Measurements from ENCODE around the gene PUM1. TPM values are rescaled to one million over a fixed set of nuclear protein-coding genes. Genes with fewer than 3 reads are reported as not detected.

Gene PUM1
- total RNA-seq, 4 donors from 2014 or later, result 118 to 191 (median 132) TPM

DNA sequence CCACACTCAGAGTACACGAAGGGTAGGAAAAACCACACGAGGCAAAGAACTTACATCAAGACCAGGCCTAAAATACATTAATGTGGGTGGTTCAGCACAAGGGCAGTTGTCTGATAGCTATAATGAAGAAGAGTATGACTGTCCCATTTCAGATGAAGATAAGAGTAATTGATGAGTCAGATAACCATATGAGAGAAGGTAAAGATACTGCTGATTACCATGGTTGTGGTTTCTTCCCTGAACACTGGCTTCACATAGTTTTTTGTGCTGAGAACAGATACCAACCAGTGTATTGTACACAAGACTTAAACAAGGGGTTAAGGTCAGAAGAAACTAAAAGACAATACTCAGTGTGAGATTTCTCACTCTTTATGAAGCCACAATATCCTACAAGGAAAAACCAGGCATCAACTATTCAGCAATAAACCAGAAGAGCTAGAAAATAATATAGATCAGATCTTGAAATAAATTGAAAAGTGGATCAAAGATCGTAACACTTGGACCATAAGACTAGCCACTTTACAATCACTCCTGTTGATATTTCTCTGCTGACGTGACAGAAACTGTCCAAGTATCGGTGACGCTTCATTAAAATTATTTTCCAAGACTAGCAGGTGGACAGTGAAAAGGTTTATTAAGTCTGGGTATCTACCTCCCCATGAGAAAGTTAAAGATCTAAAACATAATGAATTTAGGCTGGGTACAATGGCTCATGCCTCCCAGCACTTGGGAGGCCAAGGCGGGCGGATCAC lies 28.6 kb downstream of the PUM1 start:
- TF ChIP-seq, protein P1, sequence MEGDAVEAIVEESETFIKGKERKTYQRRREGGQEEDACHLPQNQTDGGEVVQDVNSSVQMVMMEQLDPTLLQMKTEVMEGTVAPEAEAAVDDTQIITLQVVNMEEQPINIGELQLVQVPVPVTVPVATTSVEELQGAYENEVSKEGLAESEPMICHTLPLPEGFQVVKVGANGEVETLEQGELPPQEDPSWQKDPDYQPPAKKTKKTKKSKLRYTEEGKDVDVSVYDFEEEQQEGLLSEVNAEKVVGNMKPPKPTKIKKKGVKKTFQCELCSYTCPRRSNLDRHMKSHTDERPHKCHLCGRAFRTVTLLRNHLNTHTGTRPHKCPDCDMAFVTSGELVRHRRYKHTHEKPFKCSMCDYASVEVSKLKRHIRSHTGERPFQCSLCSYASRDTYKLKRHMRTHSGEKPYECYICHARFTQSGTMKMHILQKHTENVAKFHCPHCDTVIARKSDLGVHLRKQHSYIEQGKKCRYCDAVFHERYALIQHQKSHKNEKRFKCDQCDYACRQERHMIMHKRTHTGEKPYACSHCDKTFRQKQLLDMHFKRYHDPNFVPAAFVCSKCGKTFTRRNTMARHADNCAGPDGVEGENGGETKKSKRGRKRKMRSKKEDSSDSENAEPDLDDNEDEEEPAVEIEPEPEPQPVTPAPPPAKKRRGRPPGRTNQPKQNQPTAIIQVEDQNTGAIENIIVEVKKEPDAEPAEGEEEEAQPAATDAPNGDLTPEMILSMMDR (IDR thresholded peaks at IDR 0.05), result no peak
- no peak for TF ChIP-seq POLR2A (IDR thresholded peaks at IDR 0.05)
- no peaks in the 10 kb centered on the region for H3K36me3 ChIP-seq
- H3K4me1 ChIP-seq, result peaks cover 32 to 56% of the 10 kb centered on the region in 2 donors
- no peak overlapping the region for H3K27ac ChIP-seq
- 87 to 94% methylated on average over 8 of the region's 8 CpGs for WGBS, 2 donors
- no peak overlapping the region for H3K4me3 ChIP-seq (replicated peaks in 1 of 3)
- H3K27me3 ChIP-seq, result no peaks in the 10 kb centered on the region
- no peaks in the 10 kb centered on the region for H3K9me3 ChIP-seq
- DNase-seq, result no peak
- intact Hi-C loops (cut with DNase I), result no loop called here

GRCh38 chr1:31033598-31033997 lies 31.9 kb downstream of the PUM1 start:
- intact Hi-C loops (cut with DNase I), result no loop called here

GRCh38 chr1:31032266-31032665 lies 33.3 kb downstream of the PUM1 start:
- TF ChIP-seq POLR2A (IDR thresholded peaks at IDR 0.05), result no peak
- TF ChIP-seq, protein P1 (IDR thresholded peaks at IDR 0.05), result no peak
- DNase-seq, result no peak
- H3K4me3 ChIP-seq (replicated peaks in 1 of 3), result no peak overlapping the region
- no peak overlapping the region for H3K27ac ChIP-seq
- WGBS, 2 donors, result 77 to 82% methylated on average over 1 of the region's 1 CpG
- H3K27me3 ChIP-seq, result no peaks in the 10 kb centered on the region
- H3K4me1 ChIP-seq, result peaks cover 49 to 60% of the 10 kb centered on the region in 2 donors
- intact Hi-C loops (cut with DNase I), result no loop called here
- H3K36me3 ChIP-seq, result no peaks in the 10 kb centered on the region
- H3K9me3 ChIP-seq, result no peaks in the 10 kb centered on the region

More at GRCh38 chr1:31033598-31033997, 31.9 kb downstream of the PUM1 start:
- Histone ChIP-seq H3K4me1 (peaks cover 36 to 47% of the 10 kb centered on the region in 2 donors), H3K36me3 (no peaks in the 10 kb centered on the region), H3K9me3 (no peaks in the 10 kb centered on the region), H3K27me3 (no peaks in the 10 kb centered on the region), H3K4me3 (replicated peaks in 1 of 3) (no peak overlapping the region), H3K27ac (no peak overlapping the region)
- 87 to 88% methylated on average over 5 of the region's 5 CpGs for WGBS, 2 donors
- DNase-seq, result no peak
- no peak for TF ChIP-seq POLR2A (IDR thresholded peaks at IDR 0.05)
- TF ChIP-seq, protein P1 (IDR thresholded peaks at IDR 0.05), result no peak

GRCh38 chr1:31031330-31032143 lies 34.0 kb downstream of the PUM1 start:
- no peaks in the 10 kb centered on the region for H3K27me3 ChIP-seq
- intact Hi-C loops (cut with DNase I), result no loop called here
- no peaks in the 10 kb centered on the region for H3K9me3 ChIP-seq
- H3K4me1 ChIP-seq, result peaks cover 51 to 60% of the 10 kb centered on the region in 2 donors
- H3K36me3 ChIP-seq, result no peaks in the 10 kb centered on the region
- DNase-seq, result no peak
- no peak overlapping the region for H3K4me3 ChIP-seq (replicated peaks in 1 of 3)
- no peak overlapping the region for H3K27ac ChIP-seq
- WGBS, 2 donors, result 81 to 86% methylated on average over 5 of the region's 5 CpGs
- TF ChIP-seq, protein P1 (IDR thresholded peaks at IDR 0.05), result no peak
- TF ChIP-seq POLR2A (IDR thresholded peaks at IDR 0.05), result no peak

GRCh38 chr1:31029026-31029425 lies 36.5 kb downstream of the PUM1 start:
- DNase-seq, result no peak
- H3K4me1 ChIP-seq, result peaks cover 56 to 67% of the 10 kb centered on the region in 2 donors
- H3K36me3 ChIP-seq, result no peaks in the 10 kb centered on the region
- intact Hi-C loops (cut with DNase I), result no loop called here
- H3K9me3 ChIP-seq, result no peaks in the 10 kb centered on the region
- H3K27ac ChIP-seq, result peak overlapping the region in 2 of 3 donors; percentile 1 to 9
- TF ChIP-seq, protein P1 (IDR thresholded peaks at IDR 0.05), result no peak
- TF ChIP-seq POLR2A (IDR thresholded peaks at IDR 0.05), result no peak
- H3K27me3 ChIP-seq, result no peaks in the 10 kb centered on the region
- H3K4me3 ChIP-seq (replicated peaks in 1 of 3), result no peak overlapping the region

Measured in thyroid gland (tissue), 4 donors.